SK-N-SH (cell line): ENCODE results near the gene PDILT. TPM values are rescaled to one million over a fixed set of nuclear protein-coding genes. Genes with fewer than 3 reads are reported as not detected.
"Not testable (repeated sequence)": the region's sequence is repeated elsewhere in the genome, so short reads cannot be mapped to it uniquely, and the experiment has no call there.

Experiments
- CTCF ChIA-PET: fragments of 300-600, 350-600 bp; formaldehyde crosslinking; extraction: SDS; loops from one replicate; lab custom pipeline; 2021; lab: Yijun Ruan, JAX
- POLR2A ChIA-PET: fragments of 350-600 bp; sonication (Branson Sonifier 250); formaldehyde crosslinking; extraction: SDS; loops from one replicate; lab custom pipeline; 2020; ENCODE audit warnings: antibody characterized with exemption, inconsistent platforms; lab: Yijun Ruan, JAX
- DNase-seq: peaks from one replicate; pipeline ENCODE4 v3.0.0; 2012
- H2AFZ ChIP-seq: fragments of 200-600 bp; sonication (generic); 2 replicates; pipeline ENCODE4 v1.8.1; 2016; ENCODE audit warnings: antibody characterized with exemption, mild to moderate bottlenecking, low read depth
- H3F3A ChIP-seq: fragments of 200-600 bp; sonication (generic); replicated peaks from 2 replicates; pipeline ENCODE3; 2016; ENCODE audit warnings: antibody characterized with exemption, mild to moderate bottlenecking; ENCODE audit not compliant: insufficient read depth
- H3K27ac ChIP-seq, 2 experiments: fragments of 200-500 bp in 1 of 2; fragments of 200-600 bp in 1 of 2; sonication (Bioruptor generic) in 1 of 2; sonication (generic), shearing (Covaris generic) in 1 of 2; 2 replicates each; pipeline versions ENCODE4 v1.5.1 to v1.6.1; 2014 to 2016; ENCODE audit warnings: low read depth in 2 of 2, inconsistent platforms in 1 of 2, low read length in 1 of 2, mild to moderate bottlenecking in 1 of 2, mixed read lengths in 1 of 2
- H3K27me3 ChIP-seq: fragments of 200-600 bp; sonication (generic), shearing (Covaris generic); 2 replicates; pipeline ENCODE4 v1.6.1; 2016; ENCODE audit warnings: mixed run types; ENCODE audit not compliant: insufficient read depth
- H3K36me3 ChIP-seq, 2 experiments: fragments of 200-500 bp in 1 of 2; fragments of 200-600 bp in 1 of 2; sonication (Bioruptor generic) in 1 of 2; sonication (generic) in 1 of 2; replicated peaks in 1 of 2; 2 replicates each; pipeline versions ENCODE3 to v1.5.1; 2014 to 2016; ENCODE audit warnings: low read length in 1 of 2, mild to moderate bottlenecking in 1 of 2; ENCODE audit not compliant: insufficient read depth in 2 of 2, control insufficient read depth in 1 of 2
- H3K4me1 ChIP-seq, 2 experiments: fragments of 200-500 bp in 1 of 2; fragments of 200-600 bp in 1 of 2; sonication (Bioruptor generic) in 1 of 2; sonication (generic), shearing (Covaris generic) in 1 of 2; 2 replicates each; pipeline versions ENCODE4 v1.5.1 to v1.6.1; 2014 to 2016; ENCODE audit warnings: low read depth in 1 of 2, low read length in 1 of 2, mixed run types in 1 of 2; ENCODE audit not compliant: insufficient read depth in 2 of 2, control insufficient read depth in 1 of 2
- H3K4me2 ChIP-seq: fragments of 200-600 bp; sonication (generic), shearing (Covaris generic); 2 replicates; pipeline ENCODE4 v1.6.1; 2017; ENCODE audit warnings: mixed run types
- H3K4me3 ChIP-seq, 2 experiments: fragments of 200-500 bp in 1 of 2; fragments of 200-600 bp in 1 of 2; sonication (Bioruptor generic) in 1 of 2; sonication (generic), shearing (Covaris generic) in 1 of 2; 2 replicates each; pipeline versions ENCODE4 v1.5.1 to v1.8.1; 2014 to 2016; ENCODE audit warnings: low read depth in 2 of 2, inconsistent platforms in 1 of 2, low read length in 1 of 2, mild to moderate bottlenecking in 1 of 2, mixed read lengths in 1 of 2, moderate library complexity in 1 of 2
- H3K79me2 ChIP-seq: fragments of 200-600 bp; sonication (generic); 2 replicates; pipeline ENCODE4 v1.8.1; 2017; ENCODE audit warnings: mild to moderate bottlenecking; ENCODE audit not compliant: insufficient read depth
- H3K9ac ChIP-seq: fragments of 200-600 bp; sonication (generic); 2 replicates; pipeline ENCODE4 v1.6.1; 2017; ENCODE audit warnings: mixed run types
- H3K9me2 ChIP-seq: fragments of 200-600 bp; sonication (generic); 2 replicates; pipeline ENCODE4 v1.6.1; 2017; ENCODE audit warnings: mixed run types
- H3K9me3 ChIP-seq: fragments of 200-600 bp; sonication (generic); 2 replicates; pipeline ENCODE4 v1.6.1; 2017; ENCODE audit warnings: mixed run types, mild to moderate bottlenecking, moderate library complexity
- H4K20me1 ChIP-seq: fragments of 200-600 bp; sonication (generic); 2 replicates; pipeline ENCODE4 v1.6.1; 2017; ENCODE audit warnings: mild to moderate bottlenecking, mixed run types; ENCODE audit not compliant: insufficient read depth
- CHD2 ChIP-seq: fragments of 150-350 bp; IDR thresholded peaks from 2 replicates; pipeline ENCODE4 v1.6.1; 2018; ENCODE audit warnings: low read length; ENCODE audit not compliant: partially characterized antibody
- EP300 ChIP-seq, 2 experiments: IDR thresholded peaks; 2 replicates each; pipeline versions ENCODE4 v1.4.0 to v1.6.1; 2012; ENCODE audit warnings: borderline replicate concordance in 1 of 2, low read depth in 1 of 2, low read length in 1 of 2
- FOSL2 ChIP-seq: IDR thresholded peaks from 2 replicates; pipeline ENCODE4 v1.4.0; 2012; ENCODE audit warnings: low read depth, mild to moderate bottlenecking, moderate library complexity, borderline replicate concordance
- FOXJ3 ChIP-seq: sonication (generic); formaldehyde crosslinking; IDR thresholded peaks from 2 replicates; pipeline ENCODE4 v1.5.1; 2020; ENCODE audit warnings: mild to moderate bottlenecking, missing genetic modification reagents
- FOXM1 ChIP-seq: IDR thresholded peaks from 2 replicates; pipeline ENCODE4 v1.4.0; 2012; ENCODE audit warnings: low read depth, mild to moderate bottlenecking
- JUND ChIP-seq: IDR thresholded peaks from 2 replicates; pipeline ENCODE4 v1.4.0; 2012
- MXI1 ChIP-seq: IDR thresholded peaks from 2 replicates; pipeline ENCODE4 v1.6.1; 2012; ENCODE audit warnings: mild to moderate bottlenecking, low read depth, low read length, improper control_type of control experiment
- NRF1 ChIP-seq: IDR thresholded peaks from 2 replicates; pipeline ENCODE4 v1.6.1; 2012; ENCODE audit warnings: low read depth, mild to moderate bottlenecking, low read length
- TAF1 ChIP-seq: IDR thresholded peaks from 2 replicates; pipeline ENCODE4 v1.6.1; 2012; ENCODE audit warnings: low read depth, mild to moderate bottlenecking, low read length, moderate library complexity, borderline replicate concordance
- USF2 ChIP-seq: fragments of 150-350 bp; IDR thresholded peaks from 2 replicates; pipeline ENCODE4 v1.6.1; 2017; ENCODE audit warnings: antibody characterized with exemption, low read length, low read depth, borderline replicate concordance
- WGBS: methylation state at CpG from one replicate; pipeline ENCODE4 v1.1.6; 2017; ENCODE audit warnings: low lambda C conversion rate; 5-methylcytosine and 5-hydroxymethylcytosine counted together
- polyA plus RNA-seq, 3 experiments: library from polyadenylated mRNA; depleted of rRNA; stranded (reverse); fragments of >200 nt; gene quantifications; 2 replicates each; pipeline ENCODE4 v1.2.3, GENCODE V29; 2012

The PDILT gene
- polyA plus RNA-seq, 1 of the 3 experiments (the other 2 are of a cell fraction): not detected

- Histone ChIP-seq H3K27ac (peak overlapping the region in 1 of 2 experiments; percentile 79; a peak in 2 of 4 replicates), H2AFZ (0 out of 2 replicates have a peak overlapping the region, but pooled peaks have one; percentile 51), H3K4me2 (0 out of 2 replicates have a peak overlapping the region, but pooled peaks have one; percentile 41), H3F3A (peaks cover 12% of the 10 kb centered on the region), H3K9ac (peak overlapping the region; percentile 33; the same call in 1 of the 2 replicates)
- H4K20me1 ChIP-seq, POLR2A ChIA-PET, H3K4me1 ChIP-seq, H3K9me2 ChIP-seq, H3K9me3 ChIP-seq, DNase-seq, H3K36me3 ChIP-seq, H3K4me3 ChIP-seq, CTCF ChIA-PET, H3K79me2 ChIP-seq, H3K27me3 ChIP-seq: not testable (repeated sequence)
- WGBS: 20% methylated on average over 1 of the region's 1 CpG
Observed at GRCh38 chr16:20440731-20441130, 36.2 kb upstream of the PDILT start.

DNA sequence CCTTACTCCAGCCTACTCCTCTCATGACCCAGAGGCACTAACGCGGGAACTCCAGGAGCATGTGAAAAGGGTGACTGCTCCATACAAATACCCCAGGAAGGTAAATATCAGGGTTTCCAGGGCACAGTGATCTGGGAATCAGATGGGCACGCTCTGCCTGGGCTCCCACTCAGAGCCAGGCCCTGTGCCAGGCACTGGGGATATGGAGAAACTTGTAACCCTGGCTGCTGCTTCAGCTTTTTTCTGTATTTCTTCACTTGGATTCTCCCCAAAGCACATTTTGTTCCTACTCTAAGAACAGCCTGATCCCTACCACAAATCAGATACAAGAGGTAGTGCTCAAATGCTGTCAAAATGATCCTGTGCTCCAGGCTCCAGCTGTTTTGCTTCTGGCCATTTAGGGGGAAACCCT lies 35.3 kb upstream of the PDILT start:
- H3K9me3 ChIP-seq, H3K36me3 ChIP-seq, H4K20me1 ChIP-seq, H3K4me3 ChIP-seq, H3K27me3 ChIP-seq, H3K9me2 ChIP-seq, H3K79me2 ChIP-seq, CTCF ChIA-PET, H3K9ac ChIP-seq, H3K4me2 ChIP-seq, H3K4me1 ChIP-seq, POLR2A ChIA-PET, DNase-seq: not testable (repeated sequence)
- 22% methylated on average over 1 of the region's 3 CpGs for WGBS
- Histone ChIP-seq H3K27ac (peak overlapping the region in 1 of 2 experiments; percentile 79; a peak in 2 of 4 replicates), H2AFZ (0 out of 2 replicates have a peak overlapping the region, but pooled peaks have one; percentile 51), H3F3A (peaks cover 12% of the 10 kb centered on the region)

GRCh38 chr16:20438950-20439349 lies 34.4 kb upstream of the PDILT start:
- H3K27me3 ChIP-seq, CTCF ChIA-PET, H3K9me3 ChIP-seq, POLR2A ChIA-PET, H3K9me2 ChIP-seq, H3K79me2 ChIP-seq, H3K4me1 ChIP-seq, H3K9ac ChIP-seq, DNase-seq, H3K36me3 ChIP-seq, H3K4me3 ChIP-seq, H3K4me2 ChIP-seq, H4K20me1 ChIP-seq, H2AFZ ChIP-seq: not testable (repeated sequence)
- Histone ChIP-seq H3K27ac (peak overlapping the region in 1 of 2 experiments; percentile 80; a peak in 2 of 4 replicates), H3F3A (peaks cover 12% of the 10 kb centered on the region)
- WGBS: 20% methylated on average over 1 of the region's 2 CpGs

GRCh38 chr16:20430948-20431347 lies 26.4 kb upstream of the PDILT start:
- H3K4me1 ChIP-seq: no peaks in the 10 kb centered on the region
- H3K4me2 ChIP-seq: no peak overlapping the region
- H2AFZ ChIP-seq: no peak overlapping the region
- no peak overlapping the region for H3K4me3 ChIP-seq
- CTCF ChIA-PET: no interaction called here
- POLR2A ChIA-PET: no interaction called here
- no peaks in the 10 kb centered on the region for H3F3A ChIP-seq
- no peaks in the 10 kb centered on the region for H3K27me3 ChIP-seq
- no peaks in the 10 kb centered on the region for H3K79me2 ChIP-seq
- no peak for DNase-seq
- no peaks in the 10 kb centered on the region for H3K9me3 ChIP-seq
- no peak overlapping the region for H3K9ac ChIP-seq
- TF ChIP-seq TAF1 (no peak), CHD2 (no peak), MXI1 (no peak), FOXM1 (no peak), FOSL2 (no peak), EP300 (IDR thresholded peaks at IDR 0.05; ENCODE audit: borderline replicate concordance in 1 of 2, low read depth in 1 of 2, low read length in 1 of 2) (no peak), NRF1 (no peak), FOXJ3 (no peak), JUND (no peak), USF2 (no peak)
- WGBS: 33% methylated on average over 4 of the region's 11 CpGs
- H3K9me2 ChIP-seq: no peaks in the 10 kb centered on the region
- no peaks in the 10 kb centered on the region for H3K36me3 ChIP-seq
- H4K20me1 ChIP-seq: no peaks in the 10 kb centered on the region
- H3K27ac ChIP-seq: no peak overlapping the region

- H3F3A ChIP-seq, H3K9me2 ChIP-seq, H3K9ac ChIP-seq, H3K79me2 ChIP-seq, H3K4me1 ChIP-seq, CTCF ChIA-PET, H3K27ac ChIP-seq, H2AFZ ChIP-seq, H3K27me3 ChIP-seq, H3K4me2 ChIP-seq, POLR2A ChIA-PET, H3K4me3 ChIP-seq, DNase-seq, H4K20me1 ChIP-seq, H3K9me3 ChIP-seq, H3K36me3 ChIP-seq: not testable (repeated sequence)
- 2% methylated on average over 1 of the region's 1 CpG for WGBS
Observed at GRCh38 chr16:20430480-20430879, 25.9 kb upstream of the PDILT start.
